Stimulated activated CD4-positive, alpha-beta T cell treated with anti-CD3 and anti-CD28 coated beads, Interleukin-1b, Interleukin-23, amount 100 ng/mL, for 1 hour (primary cell): ENCODE data around the gene CRTAP.
"Not testable (repeated sequence)": the region's sequence is repeated elsewhere in the genome, so short reads cannot be mapped to it uniquely, and the experiment has no call there.

Experiments
- DNase-seq, 2 donors: peaks; one replicate each; pipeline ENCODE4 v3.0.0-alpha.2; 2020; ENCODE audit warnings: low read depth in 2 of 2

CRTAP gene

DNA sequence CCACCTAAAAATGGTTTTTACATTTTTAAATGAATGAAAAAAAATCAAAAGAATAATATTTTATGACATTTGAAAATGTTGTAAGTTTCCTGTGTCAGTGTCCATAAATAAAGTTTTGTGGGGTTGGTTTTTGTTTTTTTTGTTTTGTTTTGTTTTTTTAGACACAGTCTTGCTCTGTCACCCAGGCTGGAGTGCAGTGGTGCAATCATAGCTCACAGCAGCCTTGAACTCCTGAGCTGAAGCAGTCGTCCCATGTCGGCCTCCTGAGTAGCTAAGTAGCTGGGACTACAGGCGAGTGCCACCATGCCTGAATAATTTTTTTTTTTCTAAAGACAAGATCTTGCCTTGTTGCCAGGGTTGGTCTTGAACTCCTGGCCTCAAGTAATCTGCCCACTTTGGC lies 14.1 kb upstream of the CRTAP start:
- no peak for DNase-seq

DNA sequence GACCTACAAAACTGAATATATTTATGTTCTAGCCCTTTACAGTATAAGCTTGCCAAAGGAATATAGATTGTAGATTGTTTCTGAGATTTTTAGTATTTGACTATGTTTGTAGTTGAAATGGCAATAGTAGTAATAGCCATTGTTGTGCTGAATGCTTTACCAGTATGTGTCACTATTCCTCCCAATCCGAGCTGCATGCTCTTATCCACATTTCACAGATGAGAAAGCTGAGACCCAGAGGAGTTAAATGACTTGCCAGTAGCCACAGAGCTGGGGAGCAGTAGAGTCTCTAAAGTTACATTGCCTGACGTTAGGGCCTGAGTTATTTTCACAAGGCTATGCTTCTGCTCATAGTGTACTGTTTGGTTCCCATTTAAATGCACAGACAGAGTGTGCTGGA lies 13.6 kb upstream of the CRTAP start:
- no peak for DNase-seq

DNA sequence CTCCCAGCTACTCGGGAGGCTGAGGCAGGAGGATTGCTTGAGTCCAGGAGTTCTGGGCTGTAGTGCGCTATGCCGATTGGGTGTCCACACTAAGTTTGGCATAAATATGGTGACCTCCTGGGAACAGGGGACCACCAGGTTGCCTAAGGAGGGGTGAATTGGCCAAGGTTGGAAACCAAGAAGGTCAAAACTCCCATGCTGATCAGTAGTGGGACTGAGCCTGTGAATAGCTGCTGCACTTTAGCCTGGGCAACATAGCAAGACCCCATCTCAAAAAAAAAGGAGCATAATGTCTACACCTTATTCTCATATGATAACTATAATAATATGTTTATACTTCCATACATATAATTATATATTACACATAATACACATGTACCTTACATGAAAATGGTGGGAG lies 10.8 kb upstream of the CRTAP start:
- no peak for DNase-seq

DNA sequence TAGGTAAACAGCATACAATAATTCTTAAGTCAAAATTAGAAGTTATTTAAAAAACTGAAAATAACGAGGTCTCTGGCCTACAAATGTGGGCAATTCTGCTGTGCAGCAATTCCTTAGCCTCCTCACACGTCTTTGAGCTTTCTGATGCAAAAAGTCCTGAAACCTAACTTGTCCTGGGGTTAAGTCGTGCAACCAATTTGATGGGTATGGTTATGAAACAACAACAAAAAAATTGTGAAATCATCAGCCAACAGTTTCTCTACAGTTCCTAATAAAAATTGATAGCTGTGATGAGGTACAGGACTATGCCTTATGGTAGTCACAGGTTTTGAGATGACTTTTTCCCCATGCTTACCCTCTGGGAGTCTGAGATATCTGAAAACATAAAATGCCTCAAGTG lies 10.3 kb upstream of the CRTAP start:
- DNase-seq = no peak

DNA sequence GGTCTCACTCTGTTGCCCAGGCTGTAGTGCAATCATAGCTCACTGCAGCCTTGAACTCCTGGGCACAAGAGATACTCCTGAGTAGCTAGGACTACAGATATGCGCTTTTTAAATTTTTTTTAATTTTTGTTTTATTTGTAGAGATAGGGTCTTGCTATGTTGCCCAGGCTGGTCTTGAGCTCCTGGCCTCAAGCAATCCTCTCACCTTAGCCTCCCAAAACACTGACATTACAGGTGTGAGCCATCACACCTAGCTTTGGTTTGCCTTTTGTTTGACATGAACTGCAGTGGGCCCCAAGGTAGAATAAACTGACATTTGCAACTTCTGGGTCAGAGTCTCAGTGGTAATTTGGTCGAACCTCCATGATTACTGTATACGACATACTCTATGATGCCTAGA lies 9.0 kb upstream of the CRTAP start:
- no peak for DNase-seq

DNA sequence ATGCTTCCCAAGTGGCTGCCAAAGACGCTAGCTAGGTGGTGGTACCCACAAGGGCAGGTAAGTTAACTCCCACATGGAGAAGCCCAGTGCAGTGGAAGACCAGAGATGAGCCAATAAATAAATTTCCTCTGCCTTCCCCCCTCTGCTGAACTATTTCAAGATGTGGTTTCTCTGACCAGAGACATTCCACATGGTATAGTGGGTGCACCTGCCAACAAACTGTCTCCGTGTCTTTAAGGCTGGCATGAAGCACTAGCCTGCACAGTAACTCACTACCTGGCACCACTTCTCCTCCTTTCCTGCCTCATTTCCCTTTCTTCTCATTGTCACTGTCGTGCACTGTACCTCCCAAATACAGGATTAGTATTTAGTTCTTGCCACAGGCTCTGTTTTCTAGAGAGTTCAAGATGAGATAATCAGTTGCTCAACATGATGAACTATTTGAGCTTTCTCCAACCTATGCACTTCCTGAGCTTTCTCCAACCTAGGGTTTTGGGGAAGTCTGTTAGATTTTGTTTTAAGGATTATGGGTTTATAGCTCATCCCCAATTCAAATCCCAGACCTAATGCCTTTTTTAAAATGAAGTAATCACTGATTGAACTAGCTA lies 8.4 kb upstream of the CRTAP start:
- no peak for DNase-seq

DNA sequence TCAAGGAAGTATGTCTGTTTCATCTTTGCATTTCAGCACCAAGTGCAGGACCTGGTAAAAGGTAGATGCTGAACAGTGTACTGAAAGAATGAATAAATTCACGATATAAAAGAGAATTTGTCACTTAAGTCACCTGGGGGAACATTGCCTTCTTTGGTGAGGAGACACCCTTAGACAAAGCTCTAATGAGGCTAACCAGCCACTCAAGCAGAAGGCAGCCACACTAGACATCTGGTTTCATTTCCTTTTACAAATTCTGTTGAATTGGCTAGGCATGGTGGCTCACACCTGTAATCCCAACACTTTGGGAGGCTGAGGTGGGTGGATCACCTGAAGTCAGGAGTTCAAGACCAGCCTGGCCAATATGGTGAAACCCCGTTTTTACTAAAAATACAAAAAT lies 7.0 kb upstream of the CRTAP start:
- DNase-seq = not testable (repeated sequence)

DNA sequence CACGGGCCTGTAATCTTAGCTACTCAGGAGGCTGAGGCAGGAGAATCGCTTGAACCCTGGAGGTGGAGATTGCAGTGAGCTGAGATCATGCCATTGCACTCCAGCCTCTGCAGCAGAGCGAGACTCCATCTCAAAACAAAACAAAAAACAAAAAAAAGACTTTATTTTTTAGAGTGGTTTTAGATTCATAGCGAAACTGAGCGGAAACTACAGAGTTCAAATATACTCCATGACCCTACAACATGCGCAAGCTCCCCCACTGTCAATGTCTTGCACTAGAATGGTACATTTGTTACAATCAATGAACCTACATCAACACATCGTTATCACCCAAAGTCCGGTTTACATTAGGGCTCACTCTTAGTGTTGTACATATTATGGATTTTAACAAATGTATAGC lies 2.2 kb upstream of the CRTAP start:
- no peak for DNase-seq

DNA sequence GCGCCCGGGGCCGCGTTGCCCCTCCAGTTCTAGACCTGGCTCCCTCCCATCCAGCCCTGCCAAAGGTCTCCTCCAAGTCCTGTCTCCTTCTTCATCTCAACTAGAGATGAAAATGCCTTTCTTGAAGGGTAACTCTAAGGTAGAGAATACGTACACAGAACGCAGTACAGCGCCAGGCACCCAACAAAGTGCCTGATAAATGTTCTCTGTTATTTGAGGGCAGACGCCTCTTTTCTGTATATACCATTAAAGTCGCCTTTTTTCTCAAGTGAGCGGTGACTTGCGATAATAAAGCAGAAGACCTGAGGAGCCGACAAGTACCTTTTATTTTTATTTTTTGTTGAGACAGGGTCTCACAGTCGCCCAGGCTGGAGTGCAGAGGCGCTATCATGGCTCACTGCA lies 809 bp downstream of the CRTAP start:
- DNase-seq = no peak

DNA sequence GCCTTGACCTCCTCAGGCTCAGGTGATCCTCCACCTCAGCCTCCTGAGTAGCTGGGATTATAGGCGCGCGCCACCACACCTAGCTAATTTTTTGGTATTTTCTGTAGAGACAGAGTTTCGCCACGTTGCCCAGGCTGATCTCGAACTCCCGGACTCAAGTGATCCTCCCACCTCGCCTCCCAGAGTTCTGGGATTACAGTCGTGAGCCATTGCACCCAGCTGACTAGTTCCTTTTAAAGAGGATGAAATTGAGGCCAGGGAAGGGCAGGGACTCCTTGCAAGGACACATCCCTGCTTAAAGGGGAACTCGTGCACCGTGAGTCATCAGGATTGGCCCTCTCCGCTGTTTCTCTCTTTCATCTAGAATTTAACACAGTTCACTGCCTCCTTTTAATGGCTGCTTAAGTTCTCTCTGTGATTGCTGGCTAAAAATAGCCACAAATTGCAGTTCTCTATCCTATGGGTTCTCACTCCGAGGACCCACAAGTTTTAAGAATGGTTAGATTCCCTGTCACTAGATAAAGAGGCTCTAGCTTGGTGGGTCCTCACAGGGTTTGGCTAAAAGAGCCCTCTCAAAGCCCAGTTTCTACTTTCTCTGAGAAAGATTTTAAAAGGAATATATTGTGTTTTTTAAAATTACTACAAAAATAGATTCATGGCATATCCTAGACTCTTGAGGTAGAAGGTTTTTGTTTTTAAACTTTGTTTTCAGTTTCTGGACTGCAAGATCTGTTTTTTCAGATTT lies 1.4 kb downstream of the CRTAP start:
- DNase-seq = no peak

DNA sequence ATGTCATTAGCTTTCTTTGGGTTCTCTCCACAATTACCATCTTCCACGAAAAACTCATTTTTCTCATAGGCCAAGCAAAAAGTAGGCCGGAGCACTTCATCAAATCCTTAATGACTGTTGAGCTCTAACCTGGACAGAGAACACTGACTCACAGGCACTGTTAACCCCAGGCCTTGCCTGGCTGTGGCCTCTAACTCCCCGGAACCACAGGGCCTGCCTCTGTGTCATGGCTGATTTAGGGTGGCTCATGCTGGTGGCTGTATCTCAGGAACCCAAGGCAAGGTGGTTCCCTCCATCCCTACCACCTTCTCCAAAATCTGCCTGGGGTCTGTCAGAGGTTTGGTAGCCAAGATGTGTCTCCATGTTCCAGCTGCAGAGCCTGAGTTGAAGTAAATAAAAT lies 3.6 kb downstream of the CRTAP start:
- DNase-seq = no peak

DNA sequence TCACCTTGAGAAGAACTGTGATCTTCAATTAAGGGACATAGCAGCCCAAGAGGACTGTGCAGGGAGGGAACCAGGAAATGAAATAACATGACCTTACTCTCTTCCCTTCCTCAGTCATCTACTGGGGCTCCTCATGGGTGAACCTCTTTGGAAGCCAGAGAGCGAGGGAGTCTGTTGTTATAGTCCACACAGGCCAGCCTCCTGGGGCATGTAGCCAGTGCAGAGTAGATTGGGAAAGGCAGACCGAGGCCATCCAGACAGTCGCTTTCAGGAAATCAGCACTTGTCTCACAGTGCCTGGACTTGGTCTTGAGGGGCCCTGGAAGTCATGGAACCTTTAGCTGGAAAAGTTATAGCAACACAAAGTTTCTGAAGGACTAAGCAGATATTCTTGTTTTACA lies 6.1 kb downstream of the CRTAP start:
- no peak for DNase-seq

DNA sequence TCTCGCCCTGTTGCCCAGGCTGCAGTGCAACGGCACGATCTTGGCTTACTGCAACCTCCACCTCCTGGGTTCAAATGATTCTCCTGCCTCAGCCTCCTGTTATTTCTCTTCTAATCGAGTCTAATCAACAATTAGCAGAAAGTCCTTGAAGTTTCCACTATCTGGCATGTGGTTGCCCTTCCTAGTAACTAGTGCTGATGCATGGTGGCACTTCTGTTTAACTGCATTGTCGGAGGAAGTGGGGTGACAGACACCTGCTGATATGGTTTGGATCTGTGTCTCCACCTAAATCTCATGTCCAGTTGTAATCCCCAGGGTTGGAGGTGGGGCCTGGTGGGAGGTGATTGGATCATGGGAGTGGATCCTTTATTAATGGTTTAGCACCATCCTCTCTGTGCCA lies 9.2 kb downstream of the CRTAP start:
- no peak for DNase-seq

DNA sequence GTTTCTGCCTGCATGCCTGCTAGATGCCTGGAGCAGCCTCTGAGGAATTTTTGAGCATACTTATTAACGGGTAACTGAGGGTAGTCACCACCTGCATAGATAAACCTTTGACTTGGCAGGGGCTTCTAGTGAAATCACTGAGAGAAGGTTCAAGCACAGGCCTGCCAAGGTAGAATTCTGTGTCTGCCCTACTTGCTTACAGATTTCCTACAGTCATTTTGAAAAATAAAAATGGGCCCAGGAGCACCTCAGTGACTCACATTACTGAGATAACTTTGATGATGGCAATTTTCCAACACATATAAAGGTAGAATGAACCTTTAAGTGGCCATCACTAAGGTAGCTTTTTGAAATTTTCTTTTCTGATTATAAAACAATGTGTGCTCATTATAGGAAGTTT lies 10.8 kb downstream of the CRTAP start:
- DNase-seq = no peak

DNA sequence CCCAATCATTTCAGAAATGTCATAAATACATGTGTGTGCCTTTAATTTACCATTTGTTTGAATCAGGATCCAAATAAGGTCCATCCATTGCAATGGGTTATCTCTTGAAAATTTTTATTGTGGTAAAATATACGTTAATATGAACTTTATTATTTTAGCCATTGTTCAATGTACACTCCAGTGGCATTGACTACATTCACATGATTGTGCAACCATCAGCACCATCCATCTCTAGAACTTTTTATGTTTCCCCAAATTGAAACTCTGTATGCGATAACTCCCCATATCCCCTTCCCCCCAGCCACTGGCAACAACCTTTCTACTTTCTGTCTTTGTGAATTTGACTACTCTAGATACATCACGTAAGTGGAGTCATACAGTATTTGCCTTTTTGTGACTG lies 12.0 kb downstream of the CRTAP start:
- DNase-seq = no peak

DNA sequence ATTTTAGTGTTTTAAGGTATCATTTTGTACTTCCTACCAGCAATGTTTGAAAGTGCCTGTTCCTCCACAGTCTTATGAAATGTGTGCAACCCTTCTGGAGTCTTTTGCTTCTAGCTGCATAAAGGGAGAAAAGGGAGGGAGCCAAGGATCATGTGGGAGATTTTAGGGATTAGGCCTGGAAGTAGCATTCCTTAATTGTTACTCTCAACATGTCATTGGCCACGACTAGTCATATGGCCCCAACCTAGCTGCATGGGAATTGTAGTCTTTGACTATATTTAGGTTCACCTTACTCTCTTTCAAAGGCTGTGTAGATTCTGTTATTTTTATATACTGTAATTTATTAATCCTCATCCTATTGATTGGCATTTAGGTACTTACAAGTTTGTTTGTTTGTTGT lies 14.9 kb downstream of the CRTAP start:
- no peak for DNase-seq

DNA sequence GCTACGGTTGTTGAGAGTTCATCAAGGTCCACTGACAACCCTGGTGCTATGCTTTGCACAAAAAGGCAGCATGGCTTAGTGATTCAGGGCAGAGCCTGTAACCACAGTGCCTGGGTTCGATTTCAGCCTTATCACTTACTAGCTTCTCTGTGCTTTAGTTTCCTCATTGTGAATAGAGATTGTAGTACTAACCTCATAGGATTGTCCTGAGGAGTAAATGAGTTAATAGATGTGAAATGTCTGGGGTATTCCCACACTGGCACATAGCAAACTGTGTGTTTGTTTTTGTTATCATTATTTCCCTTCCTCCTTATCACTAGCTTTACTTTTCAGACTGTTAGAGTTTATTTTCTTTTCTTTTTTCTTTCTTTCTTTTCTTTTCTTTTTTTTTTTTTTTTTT lies 16.3 kb downstream of the CRTAP start:
- no peak for DNase-seq

DNA sequence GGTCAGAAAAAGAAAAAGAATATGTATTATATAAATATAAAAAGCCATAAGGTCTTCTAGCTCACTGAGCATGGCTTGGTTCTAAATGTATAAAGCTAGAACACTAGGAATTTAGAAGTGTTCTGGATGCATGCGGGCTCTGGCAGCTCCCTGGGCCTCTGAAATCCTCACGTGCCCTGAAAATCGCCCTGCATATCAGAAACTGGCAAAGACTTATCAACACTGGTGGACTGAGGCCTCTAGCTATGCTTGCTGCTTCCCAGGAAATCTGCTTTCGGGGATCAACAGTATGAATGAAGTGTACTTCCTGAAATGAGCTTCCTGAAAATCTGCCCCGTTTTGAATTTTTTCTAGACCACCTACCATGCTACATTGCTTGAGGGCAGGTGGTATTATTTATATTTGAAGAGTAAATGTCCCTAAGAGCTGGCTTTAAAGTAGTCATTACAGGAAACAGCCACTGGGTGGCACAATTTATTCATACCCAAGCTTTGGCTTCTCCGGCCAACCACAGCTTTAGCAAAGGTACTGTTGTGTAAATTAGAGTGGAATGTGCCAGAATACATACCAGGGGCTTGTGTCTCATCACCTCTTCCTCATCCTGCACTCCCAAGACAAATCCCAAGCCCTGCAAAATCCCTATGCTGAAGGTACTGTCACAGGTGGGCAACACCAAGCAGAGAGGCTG lies 17.7 kb downstream of the CRTAP start:
- no peak for DNase-seq

DNA sequence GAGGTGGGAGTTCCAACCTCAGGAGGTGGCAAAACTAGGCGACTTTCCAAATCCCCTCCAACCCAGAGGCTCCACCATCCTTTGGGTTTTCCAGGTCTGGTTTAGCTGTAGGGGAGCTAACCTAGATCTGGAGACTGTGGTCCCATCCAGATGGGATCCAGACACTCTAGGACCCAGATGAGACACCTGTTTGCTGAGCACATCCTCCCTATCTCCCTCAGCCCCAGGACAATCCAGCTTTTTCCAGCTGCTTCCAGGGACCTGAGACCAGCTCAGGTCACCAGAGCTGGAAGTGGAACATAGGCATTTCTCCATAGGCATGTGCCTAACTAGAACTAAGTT lies 18.2 kb downstream of the CRTAP start:
- no peak for DNase-seq

DNA sequence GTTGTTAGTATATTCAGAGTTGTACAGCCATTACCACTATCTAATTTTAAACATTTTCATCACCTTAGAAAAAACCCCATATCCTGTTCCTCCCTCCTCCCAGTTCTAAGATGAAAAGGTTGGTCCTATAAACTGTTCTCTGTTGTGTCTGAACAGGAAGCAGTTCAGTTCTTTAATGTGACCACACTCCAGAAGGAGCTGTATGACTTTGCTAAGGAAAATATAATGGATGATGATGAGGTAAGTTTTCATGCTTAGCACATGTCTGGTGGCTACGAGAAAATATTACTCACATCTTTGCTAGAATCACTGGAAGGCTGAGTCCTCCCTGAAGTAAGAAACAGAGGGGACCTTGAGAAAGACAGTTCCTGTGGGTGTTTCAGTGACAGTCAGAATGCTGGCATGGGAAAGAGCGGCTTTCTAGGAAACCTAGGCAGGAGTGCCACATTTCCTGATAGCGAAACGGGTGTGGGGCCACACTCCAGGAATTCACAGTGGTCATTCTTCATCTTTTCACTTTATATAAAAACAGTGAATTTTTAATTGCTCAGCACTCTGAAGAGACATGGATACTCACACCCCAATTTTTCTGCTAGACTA lies 20.3 kb downstream of the CRTAP start:
- DNase-seq = no peak

DNA sequence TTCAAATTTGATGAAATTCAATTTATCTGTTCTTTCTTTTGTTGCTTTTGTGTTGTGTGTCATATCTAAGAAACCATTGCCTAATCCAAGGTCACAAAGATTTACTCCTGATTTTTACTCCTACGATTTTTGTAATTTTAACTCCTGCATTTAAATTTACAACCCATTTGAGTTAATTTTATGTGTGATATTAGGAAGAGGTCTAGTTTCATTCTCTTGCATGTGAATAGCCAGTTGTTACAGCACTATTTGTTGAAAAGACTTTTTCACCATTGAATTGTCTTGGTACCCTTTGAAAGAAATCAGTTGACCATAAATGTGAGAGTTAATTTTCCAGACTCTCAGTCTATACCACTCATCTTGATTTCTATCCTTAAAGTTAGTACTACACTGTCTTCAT lies 23.9 kb downstream of the CRTAP start:
- DNase-seq = no peak

DNA sequence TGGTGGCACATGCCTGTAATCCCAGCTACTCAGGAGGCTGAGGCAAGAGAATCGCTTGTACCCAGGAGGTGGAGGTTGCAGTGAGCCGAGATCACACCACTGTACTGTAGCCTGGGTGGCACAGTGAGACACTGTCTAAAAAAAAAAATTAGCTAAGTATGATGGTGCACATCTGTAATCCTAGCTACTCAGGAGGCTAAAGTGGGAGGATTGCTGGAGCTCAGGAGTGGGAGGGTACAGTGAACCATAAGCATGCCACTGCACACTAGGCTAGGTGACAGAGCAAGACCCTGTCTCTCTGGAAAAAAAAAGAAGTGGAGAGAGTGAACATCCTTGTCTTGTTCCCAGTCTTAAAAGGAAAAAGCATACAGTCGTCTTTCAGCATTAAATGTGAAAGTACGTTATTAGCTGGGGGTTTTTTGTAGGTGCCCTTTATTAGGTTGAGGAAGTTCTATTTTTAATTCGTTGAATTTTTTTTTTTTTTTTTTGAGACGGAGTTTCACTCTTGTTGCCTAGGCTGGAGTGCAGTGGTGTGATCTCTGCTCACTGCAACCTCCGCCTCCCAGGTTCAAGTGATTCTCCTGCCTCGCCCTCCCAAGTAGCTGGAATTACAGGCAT lies 25.3 kb downstream of the CRTAP start:
- DNase-seq = not testable (repeated sequence)

DNA sequence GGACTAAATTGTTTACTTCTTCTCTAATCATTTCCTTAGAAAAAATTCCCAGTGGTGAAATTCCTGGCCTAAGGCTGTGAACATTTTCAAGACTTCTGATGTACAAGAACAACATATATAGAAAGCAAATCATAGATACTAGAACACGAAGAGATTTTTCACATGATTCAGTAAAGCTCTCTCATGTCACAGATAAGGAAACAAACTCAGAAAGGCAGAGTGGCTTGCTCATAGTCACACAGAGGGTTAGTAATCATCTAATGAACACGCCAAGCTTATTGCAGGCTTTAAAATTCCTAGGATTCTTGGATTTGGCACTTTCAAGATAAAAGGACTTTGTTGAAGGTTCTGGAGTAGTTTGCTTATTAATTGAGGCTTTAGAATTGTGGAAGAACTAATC lies 26.2 kb downstream of the CRTAP start:
- DNase-seq = no peak
